HG02938 (cell line): ENCODE results near the gene C21orf91.
A peak's percentile ranks its signal among the peaks of the same experiment; 100 is the strongest.

ENCODE experiments used
- ATAC-seq: cut with Tn5 transposase; IDR thresholded peaks from one replicate; pipeline ENCODE4 v1.9.1; 2021; ENCODE audit warnings: mild to moderate bottlenecking, moderate library complexity; ENCODE audit not compliant: unreplicated experiment

Gene C21orf91

GRCh38 chr21:17798796-17799195 is 20.4 kb downstream of the C21orf91 start:
- no peak for ATAC-seq

- no peak for ATAC-seq
Measured at GRCh38 chr21:17797967-17798366, 21.2 kb downstream of the C21orf91 start.

GRCh38 chr21:17796503-17796902 is 22.7 kb downstream of the C21orf91 start:
- no peak for ATAC-seq

GRCh38 chr21:17796037-17796403 is 23.1 kb downstream of the C21orf91 start:
- ATAC-seq: no peak

- no peak for ATAC-seq
Measured at GRCh38 chr21:17795146-17796036, 23.8 kb downstream of the C21orf91 start.

GRCh38 chr21:17794518-17795145 is 24.5 kb downstream of the C21orf91 start:
- no peak for ATAC-seq

GRCh38 chr21:17793246-17794123 is 25.7 kb downstream of the C21orf91 start:
- peak; percentile 77 for ATAC-seq

- no peak for ATAC-seq
Measured at GRCh38 chr21:17789656-17790055, 29.5 kb downstream of the C21orf91 start.

GRCh38 chr21:17789069-17789468 is 30.1 kb downstream of the C21orf91 start:
- ATAC-seq: no peak

GRCh38 chr21:17786851-17787181 is 32.3 kb downstream of the C21orf91 start:
- ATAC-seq: no peak

- no peak for ATAC-seq
Measured at GRCh38 chr21:17786071-17786850, 32.9 kb downstream of the C21orf91 start.

- no peak for ATAC-seq
Measured at GRCh38 chr21:17785403-17785788, 33.8 kb downstream of the C21orf91 start.

GRCh38 chr21:17784604-17785402 is 34.4 kb downstream of the C21orf91 start:
- ATAC-seq: peak; percentile 54

GRCh38 chr21:17784180-17784598 is 35.0 kb downstream of the C21orf91 start:
- peak; percentile 59 for ATAC-seq

GRCh38 chr21:17783481-17784179 is 35.5 kb downstream of the C21orf91 start:
- ATAC-seq: peak; percentile 34

GRCh38 chr21:17783003-17783402 is 36.2 kb downstream of the C21orf91 start:
- no peak for ATAC-seq

GRCh38 chr21:17782051-17782450 is 37.1 kb downstream of the C21orf91 start:
- no peak for ATAC-seq

- ATAC-seq: no peak
Measured at GRCh38 chr21:17781524-17781923, 37.6 kb downstream of the C21orf91 start.

- ATAC-seq: peak; percentile 34
Measured at GRCh38 chr21:17780539-17780938, 38.6 kb downstream of the C21orf91 start.
